K562 (cell line): ENCODE data around the gene RBMS3. TPM values are rescaled to one million over a fixed set of nuclear protein-coding genes. Genes with fewer than 3 reads are reported as not detected.

ENCODE experiments used
- ATAC-seq: fragments of 200-7000 bp; cut with Tn5 transposase; 3 replicates; pipeline ENCODE4 v1.9.1; 2020; ENCODE audit warnings: moderate library complexity
- BruUV-seq: library from RNA; stranded (reverse); fragments of 400-500 nt; replicated peaks from 2 replicates; lab custom pipeline; 2021; lab: Mats Ljungman, UMichigan
- CTCF ChIA-PET: fragments of 300-600 bp; formaldehyde crosslinking; extraction: SDS; loops from one replicate; lab custom pipeline; 2021; ENCODE audit warnings: low intra/inter-chr PET ratio; lab: Yijun Ruan, JAX
- POLR2A ChIA-PET: fragments of 300-600, 350-650 bp; sonication (Branson Sonifier 250); formaldehyde crosslinking; extraction: SDS; loops from one replicate; lab custom pipeline; 2021; ENCODE audit warnings: antibody characterized with exemption, inconsistent platforms; lab: Yijun Ruan, JAX
- DNase-seq, 4 experiments: peaks; one replicate each; pipeline versions ENCODE4 v3.0.0 to v3.0.0-alpha.2; 2011 to 2018; ENCODE audit warnings: low spot score in 3 of 4, mixed read lengths in 3 of 4; ENCODE audit errors: extremely low read depth in 1 of 4
- FAIRE-seq: peaks from 2 replicates; lab custom pipeline; 2011; peaks lifted over from hg19 to GRCh38; lab: Jason Lieb, UNC
- H2AFZ ChIP-seq: 2 replicates; pipeline ENCODE4 v1.6.0; 2011; ENCODE audit warnings: low read depth, low read length, control low read depth, inconsistent platforms
- H3K27ac ChIP-seq: fragments of 200-600 bp; 3 replicates; pipeline ENCODE4 v1.8.0; 2011; ENCODE audit warnings: low read depth, mild to moderate bottlenecking, control low read depth, inconsistent platforms, low read length, moderate library complexity, mixed read lengths; ENCODE audit errors: extremely low read depth
- H3K27me3 ChIP-seq, 2 experiments: fragments of 300-600 bp in 1 of 2; 2 replicates in 1 of 2; 3 replicates in 1 of 2; pipeline versions ENCODE4 v1.6.0 to v1.8.0; 2011; ENCODE audit warnings: inconsistent platforms in 2 of 2, low read length in 2 of 2, mild to moderate bottlenecking in 1 of 2, mixed read lengths in 1 of 2, moderate library complexity in 1 of 2; ENCODE audit not compliant: control insufficient read depth in 2 of 2, insufficient read depth in 2 of 2
- H3K36me3 ChIP-seq: fragments of 300-600 bp; 3 replicates; pipeline ENCODE4 v1.8.0; 2011; ENCODE audit warnings: mild to moderate bottlenecking, low read length, inconsistent platforms; ENCODE audit not compliant: control insufficient read depth, insufficient read depth
- H3K4me1 ChIP-seq, 2 experiments: fragments of 200-600 bp in 1 of 2; replicated peaks in 1 of 2; 2 replicates in 1 of 2; 3 replicates in 1 of 2; pipeline versions ENCODE4 v1.5.1 to v1.8.0; 2011; ENCODE audit warnings: inconsistent platforms in 2 of 2, low read length in 2 of 2, mild to moderate bottlenecking in 1 of 2, mixed read lengths in 1 of 2, moderate library complexity in 1 of 2; ENCODE audit not compliant: control insufficient read depth in 2 of 2, insufficient read depth in 2 of 2
- H3K4me2 ChIP-seq: 2 replicates; pipeline ENCODE4 v1.6.1; 2011; ENCODE audit warnings: low read length, control low read depth, inconsistent platforms, mixed read lengths; ENCODE audit not compliant: insufficient read depth
- H3K4me3 ChIP-seq: fragments of 200-600 bp; sonication (generic), shearing (Covaris generic); 2 replicates; pipeline ENCODE4 v1.5.1; 2016; ENCODE audit warnings: control low read depth, inconsistent platforms
- H3K79me2 ChIP-seq: fragments of 200-600 bp; 3 replicates; pipeline ENCODE4 v1.8.0; 2011; ENCODE audit warnings: low read length, inconsistent platforms; ENCODE audit not compliant: control insufficient read depth, insufficient read depth
- H3K9ac ChIP-seq, 2 experiments: 2 replicates each; pipeline versions ENCODE4 v1.6.0 to v1.6.1; 2011; ENCODE audit warnings: low read depth in 2 of 2, low read length in 2 of 2, control low read depth in 1 of 2, inconsistent platforms in 1 of 2, mild to moderate bottlenecking in 1 of 2, mixed read lengths in 1 of 2; ENCODE audit not compliant: insufficient read depth in 1 of 2
- H3K9me1 ChIP-seq: one replicate; pipeline ENCODE4 v1.6.0; 2011; ENCODE audit warnings: inconsistent platforms, mild to moderate bottlenecking, low read length, moderate library complexity; ENCODE audit not compliant: control insufficient read depth, insufficient read depth
- H3K9me3 ChIP-seq: replicated peaks from 2 replicates; pipeline ENCODE4 v1.5.1; 2011; ENCODE audit warnings: low read depth, low read length, inconsistent platforms; ENCODE audit not compliant: control insufficient read depth, insufficient read depth
- H4K20me1 ChIP-seq: replicated peaks from 2 replicates; pipeline ENCODE4 v1.6.1; 2011; ENCODE audit warnings: low read length, inconsistent platforms, mixed read lengths; ENCODE audit not compliant: control insufficient read depth, insufficient read depth
- CBX1 ChIP-seq: sonication (generic); IDR thresholded peaks from 2 replicates; pipeline ENCODE4 v1.6.1; 2016; ENCODE audit warnings: antibody characterized with exemption, low read depth, mild to moderate bottlenecking
- CBX5 ChIP-seq: IDR thresholded peaks from 2 replicates; pipeline ENCODE4 v1.6.1; 2014; ENCODE audit warnings: low read depth, borderline replicate concordance
- ETS2 ChIP-seq: IDR thresholded peaks from 2 replicates; pipeline ENCODE4 v1.6.1; 2016; ENCODE audit warnings: borderline replicate concordance, missing genetic modification characterization, mild to moderate bottlenecking, moderate library complexity, missing compliant biosample characterization; ENCODE audit not compliant: poor library complexity, severe bottlenecking
- POU5F1 ChIP-seq: fragments of 150-350 bp; IDR thresholded peaks from 2 replicates; pipeline ENCODE4 v1.6.1; 2014; ENCODE audit warnings: borderline replicate concordance, low read length, low read depth, mild to moderate bottlenecking; ENCODE audit not compliant: partially characterized antibody
- ZKSCAN3 ChIP-seq: fragments of 250-450 bp; sonication (Bioruptor Pico); IDR thresholded peaks from 2 replicates; pipeline ENCODE4 v1.4.0; 2020
- ZNF133 ChIP-seq: fragments of 250-450 bp; sonication (Bioruptor Pico); IDR thresholded peaks from 2 replicates; pipeline ENCODE4 v1.4.0; 2020; ENCODE audit warnings: mild to moderate bottlenecking
- ZNF354B ChIP-seq: fragments of 250-450 bp; sonication (Bioruptor Pico); IDR thresholded peaks from 2 replicates; pipeline ENCODE4 v1.4.0; 2020
- WGBS: fragments of 100-300 bp; shearing (Covaris generic); methylation state at CpG from one replicate; pipeline ENCODE4 v1.1.6; 2016; ENCODE audit warnings: low coverage, mixed read lengths; ENCODE audit not compliant: insufficient coverage; ENCODE audit errors: missing lambda C conversion rate; 5-methylcytosine and 5-hydroxymethylcytosine counted together
- in situ Hi-C: fragments of 300-500 bp; cut with MboI; formaldehyde crosslinking; loops from 4 replicates; pipeline ENCODE4 v1.15.0; 2018; ENCODE audit warnings: inconsistent platforms, mixed read lengths
- intact Hi-C: fragments of 100-400 bp; cut with micrococcal nuclease; formaldehyde crosslinking; loops from 2 replicates; pipeline ENCODE4 v1.14.2; 2022
- polyA plus RNA-seq, 8 experiments: library from polyadenylated mRNA; depleted of rRNA in 4 of 8; stranded (reverse) in 5 of 8; unstranded in 3 of 8; fragments of >200 nt; fragmentation: Nextera tagmentation in 2 of 8; fragmentation: Illumina TruSeq in 1 of 8; extraction: Ambion mirVana in 2 of 8; extraction: Trizol in 1 of 8; gene quantifications; 2 replicates each; pipeline versions ENCODE4 v1.2.1 to v1.2.3, GENCODE V29; 2011 to 2014; ENCODE audit warnings: inconsistent platforms in 1 of 8, missing spikeins in 1 of 8
- total RNA-seq, 7 experiments: library from RNA; depleted of rRNA in 6 of 7; stranded (reverse); fragments of >200 nt in 6 of 7; fragmentation: Illumina TruSeq in 2 of 7; extraction: Trizol in 2 of 7; gene quantifications; 2 replicates each; pipeline versions ENCODE4 v1.2.1 to v1.2.3, GENCODE V29; 2011 to 2021; ENCODE audit warnings: low replicate concordance in 1 of 7
- TF ChIP-seq, protein P1 (sequence below): fragments of 450-650 bp; IDR thresholded peaks from 2 replicates; pipeline ENCODE4 v1.6.1; 2018; ENCODE audit not compliant: partially characterized antibody
- TF ChIP-seq, protein P2 (sequence below): fragments of 200-400 bp; formaldehyde crosslinking; IDR thresholded peaks from 2 replicates; pipeline ENCODE4 v1.6.1; 2017; ENCODE audit warnings: mild to moderate bottlenecking, low read depth, low read length, moderate library complexity
- TF ChIP-seq, protein P3 (sequence below): sonication (generic); formaldehyde crosslinking; IDR thresholded peaks from 2 replicates; pipeline ENCODE4 v1.8.0; 2023; ENCODE audit warnings: mild to moderate bottlenecking, missing genetic modification reagents

Gene RBMS3
- total and polyA plus RNA-seq, 9 of the 15 experiments (the other 6 are each of a cell fraction or from before 2014, with no cell fraction given): 0.20 TPM; not detected in 8

DNA sequence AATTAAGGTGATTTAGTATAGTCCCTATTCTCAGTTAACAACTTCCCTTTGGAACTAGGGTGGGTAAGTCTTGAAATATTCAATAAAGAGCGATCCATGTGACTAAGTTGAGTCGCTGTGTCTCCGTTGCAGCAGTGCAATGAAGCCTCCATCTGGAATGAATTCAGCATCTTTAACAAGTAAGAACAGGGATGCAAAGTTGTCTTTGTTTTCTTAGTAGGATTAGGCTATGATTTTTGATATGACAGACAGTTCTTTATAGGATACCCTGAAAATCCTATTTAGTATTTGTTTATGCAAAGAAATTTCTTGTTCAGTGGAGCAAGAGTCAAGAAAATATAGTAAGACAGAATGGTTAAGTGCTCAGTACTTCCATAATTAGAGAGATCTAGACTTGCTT is 52.7 kb downstream of the RBMS3 start (continued):
- TF ChIP-seq, protein P1, sequence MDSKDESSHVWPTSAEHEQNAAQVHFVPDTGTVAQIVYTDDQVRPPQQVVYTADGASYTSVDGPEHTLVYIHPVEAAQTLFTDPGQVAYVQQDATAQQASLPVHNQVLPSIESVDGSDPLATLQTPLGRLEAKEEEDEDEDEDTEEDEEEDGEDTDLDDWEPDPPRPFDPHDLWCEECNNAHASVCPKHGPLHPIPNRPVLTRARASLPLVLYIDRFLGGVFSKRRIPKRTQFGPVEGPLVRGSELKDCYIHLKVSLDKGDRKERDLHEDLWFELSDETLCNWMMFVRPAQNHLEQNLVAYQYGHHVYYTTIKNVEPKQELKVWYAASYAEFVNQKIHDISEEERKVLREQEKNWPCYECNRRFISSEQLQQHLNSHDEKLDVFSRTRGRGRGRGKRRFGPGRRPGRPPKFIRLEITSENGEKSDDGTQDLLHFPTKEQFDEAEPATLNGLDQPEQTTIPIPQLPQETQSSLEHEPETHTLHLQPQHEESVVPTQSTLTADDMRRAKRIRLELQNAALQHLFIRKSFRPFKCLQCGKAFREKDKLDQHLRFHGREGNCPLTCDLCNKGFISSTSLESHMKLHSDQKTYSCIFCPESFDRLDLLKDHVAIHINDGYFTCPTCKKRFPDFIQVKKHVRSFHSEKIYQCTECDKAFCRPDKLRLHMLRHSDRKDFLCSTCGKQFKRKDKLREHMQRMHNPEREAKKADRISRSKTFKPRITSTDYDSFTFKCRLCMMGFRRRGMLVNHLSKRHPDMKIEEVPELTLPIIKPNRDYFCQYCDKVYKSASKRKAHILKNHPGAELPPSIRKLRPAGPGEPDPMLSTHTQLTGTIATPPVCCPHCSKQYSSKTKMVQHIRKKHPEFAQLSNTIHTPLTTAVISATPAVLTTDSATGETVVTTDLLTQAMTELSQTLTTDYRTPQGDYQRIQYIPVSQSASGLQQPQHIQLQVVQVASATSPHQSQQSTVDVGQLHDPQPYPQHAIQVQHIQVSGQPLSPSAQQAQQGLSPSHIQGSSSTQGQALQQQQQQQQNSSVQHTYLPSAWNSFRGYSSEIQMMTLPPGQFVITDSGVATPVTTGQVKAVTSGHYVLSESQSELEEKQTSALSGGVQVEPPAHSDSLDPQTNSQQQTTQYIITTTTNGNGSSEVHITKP: no peak

DNA sequence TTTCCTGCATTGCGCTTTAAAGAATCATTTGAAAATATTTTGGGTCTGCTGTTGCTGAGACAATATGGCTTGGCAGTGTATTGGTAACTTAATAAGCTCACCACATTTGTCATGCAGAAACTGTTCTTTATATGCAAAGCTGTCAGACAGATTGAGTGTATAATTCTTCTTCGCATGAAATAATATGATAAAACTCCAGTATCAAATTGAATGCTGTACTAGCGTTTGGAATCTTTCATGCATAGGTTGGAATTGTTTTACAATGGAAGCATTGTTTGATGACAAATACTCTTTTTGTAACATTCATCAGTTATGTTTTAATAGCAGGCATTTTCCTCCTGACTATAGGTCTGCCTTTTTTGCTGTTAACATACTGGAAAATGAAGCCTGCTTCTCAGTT is 53.8 kb downstream of the RBMS3 start:
- BruUV-seq: no TSS peak
- no peak overlapping the region for H3K4me2 ChIP-seq
- intact Hi-C loops: no loop called here
- TF ChIP-seq ZKSCAN3 (CRISPR knock-in tag) (no peak), ZNF133 (CRISPR knock-in tag) (no peak), POU5F1 (no peak), CBX1 (no peak), ETS2 (no peak), ZNF354B (CRISPR knock-in tag) (no peak), CBX5 (no peak)
- TF ChIP-seq, protein P2, sequence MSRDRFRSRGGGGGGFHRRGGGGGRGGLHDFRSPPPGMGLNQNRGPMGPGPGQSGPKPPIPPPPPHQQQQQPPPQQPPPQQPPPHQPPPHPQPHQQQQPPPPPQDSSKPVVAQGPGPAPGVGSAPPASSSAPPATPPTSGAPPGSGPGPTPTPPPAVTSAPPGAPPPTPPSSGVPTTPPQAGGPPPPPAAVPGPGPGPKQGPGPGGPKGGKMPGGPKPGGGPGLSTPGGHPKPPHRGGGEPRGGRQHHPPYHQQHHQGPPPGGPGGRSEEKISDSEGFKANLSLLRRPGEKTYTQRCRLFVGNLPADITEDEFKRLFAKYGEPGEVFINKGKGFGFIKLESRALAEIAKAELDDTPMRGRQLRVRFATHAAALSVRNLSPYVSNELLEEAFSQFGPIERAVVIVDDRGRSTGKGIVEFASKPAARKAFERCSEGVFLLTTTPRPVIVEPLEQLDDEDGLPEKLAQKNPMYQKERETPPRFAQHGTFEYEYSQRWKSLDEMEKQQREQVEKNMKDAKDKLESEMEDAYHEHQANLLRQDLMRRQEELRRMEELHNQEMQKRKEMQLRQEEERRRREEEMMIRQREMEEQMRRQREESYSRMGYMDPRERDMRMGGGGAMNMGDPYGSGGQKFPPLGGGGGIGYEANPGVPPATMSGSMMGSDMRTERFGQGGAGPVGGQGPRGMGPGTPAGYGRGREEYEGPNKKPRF: no peak
- TF ChIP-seq, protein P3, sequence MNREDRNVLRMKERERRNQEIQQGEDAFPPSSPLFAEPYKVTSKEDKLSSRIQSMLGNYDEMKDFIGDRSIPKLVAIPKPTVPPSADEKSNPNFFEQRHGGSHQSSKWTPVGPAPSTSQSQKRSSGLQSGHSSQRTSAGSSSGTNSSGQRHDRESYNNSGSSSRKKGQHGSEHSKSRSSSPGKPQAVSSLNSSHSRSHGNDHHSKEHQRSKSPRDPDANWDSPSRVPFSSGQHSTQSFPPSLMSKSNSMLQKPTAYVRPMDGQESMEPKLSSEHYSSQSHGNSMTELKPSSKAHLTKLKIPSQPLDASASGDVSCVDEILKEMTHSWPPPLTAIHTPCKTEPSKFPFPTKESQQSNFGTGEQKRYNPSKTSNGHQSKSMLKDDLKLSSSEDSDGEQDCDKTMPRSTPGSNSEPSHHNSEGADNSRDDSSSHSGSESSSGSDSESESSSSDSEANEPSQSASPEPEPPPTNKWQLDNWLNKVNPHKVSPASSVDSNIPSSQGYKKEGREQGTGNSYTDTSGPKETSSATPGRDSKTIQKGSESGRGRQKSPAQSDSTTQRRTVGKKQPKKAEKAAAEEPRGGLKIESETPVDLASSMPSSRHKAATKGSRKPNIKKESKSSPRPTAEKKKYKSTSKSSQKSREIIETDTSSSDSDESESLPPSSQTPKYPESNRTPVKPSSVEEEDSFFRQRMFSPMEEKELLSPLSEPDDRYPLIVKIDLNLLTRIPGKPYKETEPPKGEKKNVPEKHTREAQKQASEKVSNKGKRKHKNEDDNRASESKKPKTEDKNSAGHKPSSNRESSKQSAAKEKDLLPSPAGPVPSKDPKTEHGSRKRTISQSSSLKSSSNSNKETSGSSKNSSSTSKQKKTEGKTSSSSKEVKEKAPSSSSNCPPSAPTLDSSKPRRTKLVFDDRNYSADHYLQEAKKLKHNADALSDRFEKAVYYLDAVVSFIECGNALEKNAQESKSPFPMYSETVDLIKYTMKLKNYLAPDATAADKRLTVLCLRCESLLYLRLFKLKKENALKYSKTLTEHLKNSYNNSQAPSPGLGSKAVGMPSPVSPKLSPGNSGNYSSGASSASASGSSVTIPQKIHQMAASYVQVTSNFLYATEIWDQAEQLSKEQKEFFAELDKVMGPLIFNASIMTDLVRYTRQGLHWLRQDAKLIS (CRISPR knock-in tag): no peak

More for the DNA sequence above, 53.8 kb downstream of the RBMS3 start:
- Histone ChIP-seq H3K27ac (no peak overlapping the region), H3K27me3 (no peaks in the 10 kb centered on the region), H3K36me3 (no peaks in the 10 kb centered on the region), H3K9me3 (no peaks in the 10 kb centered on the region; the same call in 1 of the 2 replicates), H3K9ac (no peak overlapping the region), H3K79me2 (no peaks in the 10 kb centered on the region), H3K4me1 (no peaks in the 10 kb centered on the region), H3K9me1 (no peaks in the 10 kb centered on the region), H3K4me3 (no peak overlapping the region), H4K20me1 (no peaks in the 10 kb centered on the region), H2AFZ (no peak overlapping the region)
- CTCF ChIA-PET: no interaction called here
- FAIRE-seq (no peak), DNase-seq (no peak), ATAC-seq (no peak)
- 0% methylated on average over 3 of the region's 3 CpGs for WGBS
- POLR2A ChIA-PET: no interaction called here
- in situ Hi-C loops: no loop called here
